Neural progenitor cell (in vitro differentiated cells): ENCODE measurements around the gene TSLP.

ENCODE experiments used
- CTCF ChIP-seq: fragments of 200-600 bp; sonication (generic); IDR thresholded peaks from 2 replicates; pipeline ENCODE4 v1.5.1; 2017; ENCODE audit warnings: antibody characterized with exemption, mild to moderate bottlenecking
- EZH2 ChIP-seq: fragments of 200-600 bp; sonication (generic); IDR thresholded peaks from 2 replicates; pipeline ENCODE4 v1.6.1; 2017; ENCODE audit warnings: antibody characterized with exemption, mild to moderate bottlenecking, moderate library complexity
- EZH2phosphoT487 ChIP-seq: fragments of 200-600 bp; sonication (generic); IDR thresholded peaks from 2 replicates; pipeline ENCODE4 v1.6.1; 2017; ENCODE audit warnings: antibody characterized with exemption

- no peak for TF ChIP-seq CTCF
- no peak for TF ChIP-seq EZH2
- no peak for TF ChIP-seq EZH2phosphoT487
Measured at GRCh38 chr5:111126896-111127295, 55.4 kb downstream of the TSLP start.
